Measurements from ENCODE around the gene CEACAM19.
"Not testable (repeated sequence)": the region's sequence is repeated elsewhere in the genome, so short reads cannot be mapped to it uniquely, and the experiment has no call there.

The CEACAM19 gene

DNA sequence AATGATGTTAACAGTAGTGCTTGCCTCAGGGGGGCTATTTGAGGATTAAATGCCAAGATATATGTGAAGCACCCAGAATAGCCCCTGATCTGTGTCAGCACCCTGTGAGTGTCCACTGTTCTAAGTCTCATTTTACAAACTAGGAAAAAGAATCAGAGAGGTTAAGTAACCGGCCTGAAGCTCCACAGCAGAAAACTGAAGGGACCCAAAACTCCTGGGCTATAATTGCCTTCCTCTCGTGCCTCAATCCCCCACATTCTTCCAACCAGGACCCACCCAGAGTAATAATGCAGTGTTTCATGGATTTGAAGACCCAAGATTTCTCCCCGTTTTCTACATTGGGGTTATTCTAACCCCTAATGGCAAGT is 25.2 kb upstream of the CEACAM19 start:
- no peak for ATAC-seq

DNA sequence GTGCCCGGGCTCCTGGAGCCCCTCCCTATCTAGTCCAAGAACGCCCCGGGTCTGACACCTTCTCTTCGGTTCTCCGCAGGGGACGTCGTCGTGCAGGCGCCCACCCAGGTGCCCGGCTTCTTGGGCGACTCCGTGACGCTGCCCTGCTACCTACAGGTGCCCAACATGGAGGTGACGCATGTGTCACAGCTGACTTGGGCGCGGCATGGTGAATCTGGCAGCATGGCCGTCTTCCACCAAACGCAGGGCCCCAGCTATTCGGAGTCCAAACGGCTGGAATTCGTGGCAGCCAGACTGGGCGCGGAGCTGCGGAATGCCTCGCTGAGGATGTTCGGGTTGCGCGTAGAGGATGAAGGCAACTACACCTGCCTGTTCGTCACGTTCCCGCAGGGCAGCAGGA is 24.1 kb upstream of the CEACAM19 start:
- ATAC-seq, result no peak

DNA sequence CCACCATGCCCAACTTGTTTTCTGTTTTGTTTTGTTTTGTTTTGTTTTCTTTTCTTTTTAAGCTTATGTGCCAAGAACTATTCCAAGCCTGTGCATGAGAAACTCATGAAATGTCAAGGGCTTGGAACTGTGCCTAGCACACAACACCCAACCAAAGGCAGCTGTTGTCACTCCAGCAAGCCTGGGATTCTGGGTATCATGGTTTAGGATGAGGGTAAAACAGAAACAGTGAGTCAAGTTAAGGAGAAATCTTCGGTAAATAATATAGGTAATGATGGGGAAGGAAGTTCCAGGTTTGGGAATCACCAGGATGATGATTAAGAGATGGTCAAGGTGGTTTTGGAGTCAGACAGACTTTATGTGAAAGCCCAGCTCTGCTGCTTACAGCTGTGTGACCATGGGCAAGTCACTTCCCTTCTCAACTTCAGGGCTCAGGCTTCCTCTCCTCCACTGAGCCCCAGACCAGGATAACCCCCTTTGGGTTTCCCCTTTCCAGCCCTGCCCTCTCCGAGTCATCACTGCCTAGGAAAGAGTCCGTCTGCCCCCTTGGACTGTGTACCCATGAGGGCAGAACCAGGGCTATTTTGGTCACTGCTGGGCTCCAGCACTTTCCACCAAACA is 22.5 kb upstream of the CEACAM19 start:
- no peak for ATAC-seq

DNA sequence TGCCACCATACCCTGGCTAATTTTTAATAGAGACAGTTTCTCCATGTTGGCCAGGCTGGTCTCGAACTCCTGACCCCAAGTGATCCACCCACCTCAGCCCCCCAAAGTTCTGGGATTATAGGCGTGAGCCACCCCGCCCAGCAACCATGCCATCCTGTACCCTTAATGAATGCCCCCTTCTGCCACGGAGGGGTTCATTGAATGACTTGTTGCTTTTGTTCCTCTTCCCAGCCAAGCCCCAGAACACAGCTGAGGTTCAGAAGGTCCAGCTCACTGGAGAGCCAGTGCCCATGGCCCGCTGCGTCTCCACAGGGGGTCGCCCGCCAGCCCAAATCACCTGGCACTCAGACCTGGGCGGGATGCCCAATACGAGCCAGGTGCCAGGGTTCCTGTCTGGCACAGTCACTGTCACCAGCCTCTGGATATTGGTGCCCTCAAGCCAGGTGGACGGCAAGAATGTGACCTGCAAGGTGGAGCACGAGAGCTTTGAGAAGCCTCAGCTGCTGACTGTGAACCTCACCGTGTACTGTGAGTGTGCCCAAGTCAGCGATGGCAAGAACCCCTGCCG is 21.6 kb upstream of the CEACAM19 start:
- ATAC-seq, result no peak

DNA sequence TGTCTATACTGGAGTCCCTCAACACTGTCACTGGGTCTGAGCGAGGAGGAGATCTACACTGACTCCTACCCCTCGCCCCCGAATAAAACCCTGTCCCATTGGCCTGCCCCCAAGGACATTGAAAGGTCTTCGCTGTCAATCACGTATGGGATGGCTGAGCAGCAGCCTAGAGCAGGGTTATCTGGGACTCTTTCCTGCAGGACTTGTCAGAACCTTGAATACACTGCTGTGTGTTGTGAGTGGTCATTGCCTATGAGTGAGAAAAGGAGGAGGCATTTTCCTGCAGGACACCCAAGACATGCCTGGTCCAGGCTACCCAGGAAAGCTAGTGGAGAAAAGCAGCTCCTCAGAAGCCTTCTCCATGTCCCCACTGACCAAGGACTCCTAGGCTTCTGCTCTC is 17.9 kb upstream of the CEACAM19 start:
- no peak for ATAC-seq

DNA sequence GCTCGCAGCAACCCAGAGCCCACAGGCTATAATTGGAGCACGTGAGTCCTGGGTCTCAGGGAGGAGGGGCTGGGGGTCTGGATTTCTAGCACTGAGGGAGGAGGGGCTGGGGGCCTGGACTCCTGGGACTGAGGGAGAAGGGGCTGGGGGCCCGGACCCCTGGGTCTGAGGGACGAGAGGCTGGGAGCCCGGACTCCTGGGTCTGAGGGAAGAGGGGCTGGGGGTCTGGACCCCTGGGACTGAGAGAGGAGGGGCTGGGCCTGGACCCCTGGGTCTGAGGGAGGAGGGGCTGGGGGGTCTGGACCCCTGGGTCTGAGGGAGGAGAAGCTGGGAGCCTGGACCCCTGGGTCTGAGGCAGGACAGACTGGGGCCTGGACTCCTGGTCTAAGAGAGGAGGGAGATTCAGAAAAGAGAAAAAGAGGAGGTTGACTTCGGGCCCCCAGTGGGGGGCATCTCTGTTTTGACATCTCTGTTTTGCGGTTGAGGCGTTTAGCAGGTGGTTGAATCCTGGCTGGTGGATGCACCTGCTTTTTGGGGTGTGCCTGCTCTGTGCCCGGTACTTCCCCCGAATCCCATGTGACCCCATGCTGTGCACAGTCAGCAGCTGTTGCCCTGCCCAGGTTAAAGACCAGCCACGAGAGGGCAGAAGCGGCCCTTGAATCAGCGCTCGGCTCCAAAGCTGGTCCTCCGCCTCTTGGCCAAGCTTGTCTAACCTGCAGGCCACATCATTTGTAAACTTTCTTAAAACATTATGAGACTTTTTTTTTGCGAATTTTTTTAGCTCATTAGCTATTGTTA is 17.1 kb upstream of the CEACAM19 start:
- peak; percentile 83 to 88 for ATAC-seq

DNA sequence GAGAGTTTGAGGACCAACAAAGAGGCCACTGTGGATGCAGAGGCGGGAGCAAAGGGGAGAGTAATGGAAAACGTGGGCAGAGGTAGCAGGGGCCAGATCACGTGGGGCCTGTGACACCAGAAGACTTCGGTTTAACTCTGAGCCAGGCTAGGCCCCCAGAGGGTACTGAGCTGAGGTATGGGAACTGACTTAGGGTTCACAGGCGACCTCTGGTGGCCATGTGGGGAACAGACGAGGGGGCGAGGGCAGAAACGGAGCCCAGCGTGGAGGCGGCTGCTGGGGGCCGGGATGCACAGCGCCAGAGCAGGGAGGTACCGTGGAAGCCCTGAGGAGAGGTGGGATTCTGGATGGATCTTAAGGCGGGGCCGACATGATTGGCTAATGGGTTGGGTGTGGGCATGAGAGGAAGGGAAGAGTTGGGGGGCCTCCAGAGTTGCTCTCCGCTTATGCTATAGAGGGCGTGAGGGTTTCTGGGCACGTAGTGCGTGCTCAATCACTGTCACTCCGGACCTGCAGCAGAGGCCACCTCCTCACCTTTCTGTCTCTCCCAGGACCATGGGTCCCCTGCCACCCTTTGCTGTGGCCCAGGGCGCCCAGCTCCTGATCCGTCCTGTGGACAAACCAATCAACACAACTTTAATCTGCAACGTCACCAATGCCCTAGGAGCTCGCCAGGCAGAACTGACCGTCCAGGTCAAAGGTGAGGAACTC is 13.9 kb upstream of the CEACAM19 start:
- ATAC-seq, result peak; percentile 54 to 65

DNA sequence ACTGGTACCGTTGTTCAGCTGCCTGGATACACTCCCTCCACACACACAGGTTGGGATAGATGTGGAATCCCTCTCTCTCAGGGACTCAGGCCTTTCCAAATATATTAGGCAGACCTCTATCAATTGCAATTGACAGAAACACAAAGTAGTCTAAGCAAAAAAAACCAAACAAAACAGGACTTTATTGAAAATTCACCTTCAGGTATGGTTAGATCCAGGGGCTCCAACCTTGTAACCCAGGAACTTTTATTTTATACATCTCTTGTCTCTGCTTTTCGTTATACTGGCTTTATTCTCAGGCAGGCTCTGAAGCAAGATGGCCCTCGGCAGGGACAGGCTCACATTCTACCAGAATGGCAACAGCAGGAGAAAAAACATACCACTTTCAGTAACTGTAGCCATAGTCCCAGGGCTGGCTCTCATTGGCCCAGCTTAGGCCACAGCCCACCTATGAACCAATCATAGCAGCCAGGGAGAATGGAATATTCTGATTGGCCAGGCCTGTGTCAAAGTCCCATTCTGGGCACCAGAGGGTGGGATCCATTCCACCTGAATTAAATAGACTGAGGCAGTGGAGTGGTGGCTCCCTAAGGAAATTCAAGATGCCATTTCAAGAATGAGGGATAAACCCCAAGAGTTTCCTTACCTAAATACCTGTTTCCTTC is 13.1 kb upstream of the CEACAM19 start:
- no peak for ATAC-seq

DNA sequence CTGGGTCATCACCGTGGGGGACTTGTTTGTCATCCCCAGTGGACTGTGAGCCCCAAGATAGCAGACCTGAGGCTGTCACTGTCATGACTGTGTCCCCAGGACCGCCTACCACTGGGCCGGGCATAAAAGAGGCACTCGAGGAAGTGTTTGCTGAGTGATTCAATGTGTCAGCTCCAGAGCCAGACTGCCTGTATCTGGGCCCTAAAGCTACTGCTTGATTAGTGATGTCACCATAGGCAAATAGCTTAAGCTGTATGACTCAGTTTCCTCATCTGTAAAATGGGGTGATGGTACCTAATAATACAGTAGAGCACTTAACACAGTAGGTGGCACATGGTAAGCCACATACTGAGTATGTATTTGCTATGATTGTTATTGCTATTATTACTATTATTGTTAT is 11.2 kb upstream of the CEACAM19 start:
- no peak for ATAC-seq

DNA sequence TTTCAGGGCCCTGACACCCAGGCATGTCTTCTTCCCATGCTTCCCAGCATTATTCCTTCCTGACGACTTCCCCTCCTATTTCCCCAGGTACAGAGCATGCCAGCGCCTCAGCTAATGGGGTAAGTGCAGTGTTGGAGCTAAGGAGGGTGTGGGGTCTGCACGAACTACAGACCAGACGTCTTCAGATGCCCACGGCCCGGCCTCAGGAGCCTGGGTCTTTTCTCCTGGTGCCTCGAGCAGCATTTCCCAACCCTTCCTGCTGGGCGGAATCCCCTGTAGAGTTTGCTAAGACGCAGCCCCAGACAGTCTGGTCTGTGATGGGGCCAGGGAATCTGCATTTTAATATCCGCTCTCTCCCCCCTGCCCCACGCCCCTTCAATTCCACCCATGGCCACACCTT is 10.1 kb upstream of the CEACAM19 start:
- no peak for ATAC-seq

DNA sequence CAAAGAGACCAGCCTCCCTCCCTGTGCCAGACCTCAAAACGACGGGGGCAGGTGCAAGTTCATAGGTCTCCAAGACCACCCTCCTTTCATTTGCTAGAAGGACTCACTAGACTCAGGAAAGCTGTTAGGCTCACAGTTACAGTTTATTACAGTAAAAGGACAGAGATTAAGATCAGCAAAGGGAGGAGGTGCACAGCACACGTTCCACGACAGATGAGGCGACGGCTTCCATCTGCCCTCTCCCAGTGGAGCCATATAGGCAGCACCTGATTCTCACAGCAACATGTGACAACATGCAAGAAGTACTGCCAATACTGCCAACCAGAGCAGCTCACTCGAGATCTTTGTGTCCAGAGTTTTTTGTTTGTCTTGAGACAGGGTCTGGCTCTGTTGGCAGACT is 9.4 kb upstream of the CEACAM19 start:
- ATAC-seq, result no peak

DNA sequence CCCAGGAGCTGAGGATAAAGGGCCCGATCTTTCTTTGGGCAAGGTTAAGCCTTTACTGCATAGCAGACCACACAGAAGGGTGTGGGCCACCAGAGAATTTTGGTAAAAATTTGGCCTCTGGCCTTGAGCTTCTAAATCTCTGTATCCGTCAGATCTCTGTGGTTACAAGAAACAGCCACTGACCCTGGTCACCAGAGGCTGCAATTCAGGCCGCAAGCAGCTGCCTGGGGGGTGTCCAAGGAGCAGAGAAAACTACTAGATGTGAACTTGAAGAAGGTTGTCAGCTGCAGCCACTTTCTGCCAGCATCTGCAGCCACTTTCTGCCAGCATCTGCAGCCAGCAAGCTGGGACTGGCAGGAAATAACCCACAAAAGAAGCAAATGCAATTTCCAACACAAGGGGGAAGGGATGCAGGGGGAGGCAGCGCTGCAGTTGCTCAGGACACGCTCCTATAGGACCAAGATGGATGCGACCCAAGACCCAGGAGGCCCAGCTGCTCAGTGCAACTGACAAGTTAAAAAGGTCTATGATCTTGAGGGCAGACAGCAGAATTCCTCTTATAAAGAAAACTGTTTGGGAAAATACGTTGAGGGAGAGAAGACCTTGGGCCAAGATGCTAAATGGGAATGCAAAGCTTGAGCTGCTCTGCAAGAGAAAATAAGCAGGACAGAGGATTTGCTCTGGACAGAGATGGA is 8.4 kb upstream of the CEACAM19 start:
- ATAC-seq, result no peak

DNA sequence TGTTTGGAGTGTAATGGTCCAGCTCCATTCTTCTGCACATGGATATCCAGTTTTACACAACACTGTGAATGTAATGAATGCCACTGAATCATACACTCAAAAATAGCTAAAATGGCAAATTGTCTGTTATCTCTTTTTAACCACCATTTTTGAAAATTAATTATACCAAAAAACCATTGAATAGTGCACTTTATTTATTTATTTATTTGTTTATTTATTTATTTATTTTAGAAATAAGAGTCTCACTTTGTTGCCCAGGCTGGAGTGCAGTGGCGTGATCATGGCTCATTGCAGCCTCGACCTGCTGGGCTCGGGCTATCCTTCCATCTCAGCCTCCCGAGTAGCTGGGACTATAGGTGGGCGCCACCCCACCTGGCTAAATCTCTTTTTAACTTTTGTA is 7.3 kb upstream of the CEACAM19 start:
- ATAC-seq, result no peak

DNA sequence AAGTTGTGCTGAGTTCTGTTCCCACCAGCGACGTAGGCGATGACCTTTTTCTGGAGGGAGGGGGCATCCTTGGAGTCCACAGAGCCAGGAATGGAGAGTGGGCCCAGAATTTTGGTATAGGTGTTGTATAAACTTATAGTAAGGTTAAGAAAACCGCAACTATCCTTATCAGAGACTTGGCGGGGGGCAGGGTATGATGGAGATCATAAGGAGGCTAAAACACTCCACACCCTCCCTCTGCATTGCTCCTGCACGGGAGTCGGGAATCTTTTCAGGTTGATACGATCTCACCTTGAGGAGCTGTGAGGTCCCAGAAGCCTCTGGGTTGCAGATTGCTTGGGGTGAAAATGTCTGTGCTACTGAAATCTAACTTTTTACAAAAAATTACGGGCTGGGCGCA is 6.3 kb upstream of the CEACAM19 start:
- no peak for ATAC-seq

DNA sequence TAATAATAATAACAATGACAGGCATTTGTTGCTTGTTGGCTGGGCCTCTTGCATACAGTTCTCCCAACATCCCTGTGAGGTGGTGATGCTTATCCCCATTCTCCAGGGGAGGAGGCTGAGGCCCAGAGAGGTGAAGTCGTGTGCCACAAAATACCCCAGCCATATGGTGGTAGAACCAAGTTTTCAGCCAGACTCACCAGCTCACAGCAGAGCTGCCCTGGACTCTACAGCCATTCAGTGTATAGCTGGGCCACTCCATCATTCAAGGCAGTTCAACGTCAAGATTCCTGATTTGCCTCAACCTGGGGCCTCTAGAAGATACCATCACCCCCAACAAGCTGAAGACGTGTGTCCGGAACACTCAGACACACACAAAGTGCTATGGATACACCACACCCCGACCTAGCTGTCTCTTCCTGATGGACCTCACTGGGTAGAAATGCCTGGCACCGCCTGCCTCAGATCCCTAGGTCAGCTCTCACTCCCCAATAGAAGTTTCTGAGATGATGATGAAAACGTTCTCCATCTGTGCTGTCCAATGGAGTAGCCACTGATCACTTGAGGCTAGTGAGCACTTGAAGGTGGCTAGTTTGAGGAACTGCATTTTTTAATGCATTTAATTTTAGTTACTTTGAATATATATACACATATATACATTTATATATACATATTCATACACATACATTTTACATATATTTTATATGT is 4.3 kb upstream of the CEACAM19 start:
- ATAC-seq, result no peak

DNA sequence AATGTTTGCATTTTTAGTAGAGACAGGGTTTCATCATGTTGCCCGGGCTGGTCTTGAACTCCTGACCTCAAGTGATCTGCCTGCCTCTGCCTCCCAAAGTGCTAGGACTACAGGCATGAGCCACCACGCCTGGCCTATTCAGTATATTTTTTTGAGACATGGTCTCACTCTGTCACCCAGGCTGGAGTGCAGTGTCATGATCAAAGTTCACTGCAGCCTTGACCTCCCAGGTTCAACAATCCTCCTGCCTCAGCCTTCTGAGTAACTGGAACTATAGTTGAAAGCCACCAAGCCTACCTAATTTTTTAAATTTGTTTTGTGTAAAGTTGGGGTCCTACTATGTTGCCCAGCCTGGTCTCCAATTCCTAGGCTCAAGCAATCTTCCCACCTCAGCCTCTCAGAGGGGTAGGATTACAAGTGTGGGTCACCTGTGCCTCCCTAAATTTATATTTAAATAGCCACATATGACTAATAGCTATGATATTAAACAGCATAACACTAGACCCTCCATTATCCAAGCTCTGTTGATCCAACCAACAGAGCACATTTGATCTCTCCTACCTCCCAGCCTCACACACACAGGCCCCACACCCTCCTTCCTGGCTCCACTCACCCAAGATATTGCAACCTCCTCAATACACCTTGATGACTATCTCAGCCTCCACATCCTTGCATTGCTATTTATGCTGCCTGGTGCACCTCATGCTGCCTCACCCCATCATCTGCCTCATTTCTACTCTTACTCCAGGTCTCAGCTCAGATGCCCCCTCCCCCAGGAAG is 2.1 kb upstream of the CEACAM19 start:
- no peak for ATAC-seq

DNA sequence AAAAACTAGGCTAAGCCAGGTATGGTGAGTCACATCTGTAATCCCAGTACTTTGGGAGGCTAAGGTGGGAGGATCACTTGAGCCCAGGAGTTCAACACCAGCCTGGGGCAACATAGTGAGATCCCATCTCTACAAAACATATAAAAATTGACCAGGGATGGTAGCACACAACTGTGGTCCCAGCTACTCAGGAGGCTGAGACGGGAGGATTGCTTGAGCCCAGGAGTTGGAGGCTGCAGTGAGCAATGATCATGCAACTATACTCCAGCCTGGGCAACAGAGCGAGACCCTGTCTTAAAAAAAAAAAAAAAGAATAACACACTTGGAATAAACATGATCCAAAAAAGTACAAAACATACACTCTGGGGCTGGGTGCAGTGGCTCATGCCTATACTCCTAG is 1.3 kb upstream of the CEACAM19 start:
- ATAC-seq, result not testable (repeated sequence)

DNA sequence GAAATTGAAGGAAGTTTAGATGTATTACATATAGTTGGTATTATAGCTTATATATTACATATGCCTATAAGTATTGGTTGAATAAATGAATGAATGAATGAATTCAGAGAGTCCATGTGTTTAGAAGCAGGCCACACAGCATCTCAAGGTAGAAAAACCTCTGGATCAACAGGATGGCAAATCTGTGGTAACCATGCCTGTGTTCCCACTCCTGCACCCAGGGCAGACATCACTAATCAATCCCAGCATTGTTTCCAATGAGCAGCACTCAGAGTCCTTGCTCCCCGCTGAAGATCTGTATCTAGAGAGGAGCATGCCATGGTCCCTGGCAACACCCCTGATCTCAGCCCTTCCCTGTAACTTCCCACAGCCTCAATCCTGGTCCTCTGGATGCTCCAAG is 944 bp downstream of the CEACAM19 start:
- no peak for ATAC-seq

DNA sequence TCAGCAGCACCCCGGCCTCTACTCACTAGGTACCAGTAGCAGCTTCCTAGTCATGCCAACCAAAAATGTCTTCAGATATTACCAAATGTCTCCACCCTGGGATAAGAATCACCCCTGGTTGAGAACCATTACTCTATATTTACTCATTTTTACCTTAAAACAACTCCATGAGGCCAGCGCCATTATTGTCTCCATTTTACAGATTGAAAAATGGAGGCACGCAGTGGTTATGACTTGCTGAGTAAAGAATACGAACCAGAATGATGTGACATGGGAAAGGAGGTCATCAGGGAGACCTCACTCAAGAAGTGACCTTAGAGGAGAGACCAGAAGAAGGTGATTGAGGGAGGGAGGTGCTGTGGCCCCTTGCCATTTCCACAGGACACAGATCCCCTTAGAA is 2.2 kb downstream of the CEACAM19 start:
- ATAC-seq, result no peak

DNA sequence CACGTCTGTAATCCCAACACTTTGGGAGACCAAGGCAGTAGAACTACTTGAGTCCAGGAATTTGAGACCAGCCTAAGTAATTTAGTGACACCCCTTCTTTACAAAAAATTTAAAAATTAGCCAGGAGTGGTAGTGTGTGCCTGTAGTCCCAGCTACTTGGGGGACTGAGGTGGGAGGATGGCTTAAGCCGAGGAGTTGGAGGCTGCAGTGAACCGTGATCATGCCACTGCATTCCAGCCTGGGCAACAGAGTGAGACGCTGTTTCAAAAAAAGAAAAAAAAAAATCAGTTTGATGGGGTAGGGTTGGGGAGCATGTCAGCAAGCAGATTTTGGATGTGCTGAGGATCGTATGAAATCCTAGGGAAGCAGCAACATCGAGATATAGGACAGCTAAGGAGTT is 4.2 kb downstream of the CEACAM19 start:
- no peak for ATAC-seq
